Common myeloid progenitor, CD34-positive (primary cell): ENCODE results near the gene AGBL4.
"Not testable (repeated sequence)": the region's sequence is repeated elsewhere in the genome, so short reads cannot be mapped to it uniquely, and the experiment has no call there.

ENCODE experiments used
- CTCF ChIA-PET: fragments of 350-600 bp; sonication (Branson Sonifier 250); formaldehyde crosslinking; loops from one replicate; lab custom pipeline; 2021; ENCODE audit warnings: antibody characterized with exemption; lab: Charles Lee
- POLR2A ChIA-PET: fragments of 350-600 bp; sonication (Branson Sonifier 250); formaldehyde crosslinking; loops from one replicate; lab custom pipeline; 2021; ENCODE audit warnings: antibody characterized with exemption; lab: Charles Lee
- DNase-seq, 3 donors: peaks; one replicate each; pipeline versions ENCODE4 v3.0.0 to v3.0.0-alpha.2; 2013
- H3K27ac ChIP-seq, 2 experiments: 1 replicate in 1 of 2; 2 replicates in 1 of 2; pipeline ENCODE4 v1.7.0; 2013; ENCODE audit warnings: inconsistent platforms in 2 of 2, low read length in 2 of 2, mild to moderate bottlenecking in 2 of 2, low read depth in 1 of 2, moderate library complexity in 1 of 2; ENCODE audit not compliant: severe bottlenecking in 2 of 2, insufficient read depth in 1 of 2, poor library complexity in 1 of 2
- H3K27me3 ChIP-seq, 5 experiments: replicated peaks in 2 of 5; 1 replicate in 3 of 5; 2 replicates in 2 of 5; pipeline versions ENCODE4 v1.6.1 to v1.7.0; 2013; ENCODE audit warnings: low read length in 4 of 5, mild to moderate bottlenecking in 2 of 5, moderate library complexity in 2 of 5, inconsistent platforms in 1 of 5; ENCODE audit not compliant: insufficient read depth in 5 of 5, control insufficient read depth in 4 of 5
- H3K36me3 ChIP-seq, 4 experiments: 1 replicate in 2 of 4; 2 replicates in 2 of 4; pipeline versions ENCODE4 v1.6.1 to v1.7.0; 2013; ENCODE audit warnings: low read length in 3 of 4, control low read depth in 1 of 4, mild to moderate bottlenecking in 1 of 4; ENCODE audit not compliant: control insufficient read depth in 4 of 4, insufficient read depth in 4 of 4
- H3K4me1 ChIP-seq, 4 experiments: 1 replicate in 3 of 4; 2 replicates in 1 of 4; pipeline versions ENCODE4 v1.6.1 to v1.7.1; 2013; ENCODE audit warnings: low read length in 3 of 4, mild to moderate bottlenecking in 3 of 4, control low read depth in 1 of 4, inconsistent platforms in 1 of 4, moderate library complexity in 1 of 4; ENCODE audit not compliant: control insufficient read depth in 4 of 4, insufficient read depth in 4 of 4; ENCODE audit errors: control extremely low read depth in 1 of 4
- H3K4me3 ChIP-seq, 7 experiments: 1 replicate in 4 of 7; 2 replicates in 3 of 7; pipeline versions ENCODE4 v1.5.1 to v1.7.0; 2013; ENCODE audit warnings: mild to moderate bottlenecking in 7 of 7, low read length in 6 of 7, moderate library complexity in 6 of 7, inconsistent platforms in 2 of 7, low read depth in 2 of 7, control low read depth in 1 of 7; ENCODE audit not compliant: insufficient read depth in 4 of 7, control insufficient read depth in 1 of 7; ENCODE audit errors: extremely low read depth in 1 of 7
- H3K9me3 ChIP-seq, 5 experiments: 1 replicate in 4 of 5; 2 replicates in 1 of 5; pipeline versions ENCODE4 v1.6.1 to v1.7.1; 2013; ENCODE audit warnings: low read length in 4 of 5, mild to moderate bottlenecking in 2 of 5, inconsistent platforms in 1 of 5, low read depth in 1 of 5, moderate library complexity in 1 of 5; ENCODE audit not compliant: control insufficient read depth in 4 of 5, insufficient read depth in 2 of 5; ENCODE audit errors: control extremely low read depth in 1 of 5
- WGBS: methylation state at CpG from one replicate; pipeline ENCODE4 v1.1.5; 2013; ENCODE audit not compliant: insufficient coverage; 5-methylcytosine and 5-hydroxymethylcytosine counted together

Gene AGBL4

DNA sequence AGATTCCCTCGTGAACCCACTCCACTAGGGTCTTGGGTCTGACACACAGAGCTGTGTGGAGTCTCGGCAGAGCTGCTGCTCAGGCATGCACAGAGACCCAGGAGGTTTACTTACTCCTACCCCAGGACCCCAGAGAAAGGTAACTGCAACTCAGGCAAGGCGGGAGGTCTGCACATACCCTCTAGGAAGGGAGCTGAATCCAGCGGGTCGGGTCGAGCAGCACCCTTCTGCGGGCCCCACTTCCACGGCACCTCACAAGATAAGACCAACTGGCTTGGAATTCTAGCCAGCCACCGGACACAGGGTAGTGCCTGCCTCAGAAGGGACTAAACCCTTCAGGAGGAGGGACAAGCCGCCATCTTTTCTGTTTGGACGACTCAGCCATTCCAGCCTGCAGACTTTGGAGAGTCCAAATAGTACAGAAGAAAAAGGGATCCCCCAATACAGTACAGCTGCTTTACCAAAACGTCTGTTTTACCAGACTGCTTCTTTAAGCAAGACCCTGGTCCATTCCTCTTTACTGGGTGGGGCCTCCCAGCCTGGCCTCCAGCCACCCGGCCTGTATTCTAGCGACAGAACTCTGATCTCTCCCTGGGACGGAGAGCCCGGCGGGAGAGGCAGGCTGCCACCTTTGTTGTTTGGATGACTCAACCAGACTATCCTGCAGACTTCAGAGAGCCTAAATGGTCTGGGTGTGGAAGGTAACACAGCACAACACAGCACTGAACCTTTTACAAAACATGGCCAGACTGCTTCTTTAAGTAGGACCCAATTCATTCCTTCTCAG is 692.5 kb downstream of the AGBL4 start:
- no peak for DNase-seq
- no peaks in the 10 kb centered on the region for H3K4me1 ChIP-seq
- H3K27me3 ChIP-seq = no peaks in the 10 kb centered on the region
- no peak overlapping the region for H3K4me3 ChIP-seq
- ChIA-PET POLR2A (no interaction called here), CTCF (no interaction called here)
- H3K36me3 ChIP-seq = no peaks in the 10 kb centered on the region
- H3K9me3 ChIP-seq = no peaks in the 10 kb centered on the region
- H3K27ac ChIP-seq = no peak overlapping the region
- WGBS = 95% methylated on average over 16 of the region's 17 CpGs

- no peaks in the 10 kb centered on the region for H3K36me3 ChIP-seq
- H3K9me3 ChIP-seq = no peaks in the 10 kb centered on the region
- CTCF ChIA-PET = no interaction called here
- POLR2A ChIA-PET = no interaction called here
- no peak for DNase-seq
- H3K4me1 ChIP-seq = no peaks in the 10 kb centered on the region
- H3K4me3 ChIP-seq = no peak overlapping the region
- H3K27ac ChIP-seq = no peak overlapping the region
- H3K27me3 ChIP-seq = no peaks in the 10 kb centered on the region
- 100% methylated on average over 2 of the region's 2 CpGs for WGBS
Measured at GRCh38 chr1:49323925-49324540, 699.7 kb downstream of the AGBL4 start.

GRCh38 chr1:49320493-49320892 is 703.3 kb downstream of the AGBL4 start:
- H3K4me1 ChIP-seq, H3K9me3 ChIP-seq, DNase-seq, H3K27ac ChIP-seq, H3K4me3 ChIP-seq, CTCF ChIA-PET, H3K27me3 ChIP-seq, H3K36me3 ChIP-seq, POLR2A ChIA-PET: not testable (repeated sequence)
- WGBS = no CpG with 5 or more reads among the region's 2 CpGs

DNA sequence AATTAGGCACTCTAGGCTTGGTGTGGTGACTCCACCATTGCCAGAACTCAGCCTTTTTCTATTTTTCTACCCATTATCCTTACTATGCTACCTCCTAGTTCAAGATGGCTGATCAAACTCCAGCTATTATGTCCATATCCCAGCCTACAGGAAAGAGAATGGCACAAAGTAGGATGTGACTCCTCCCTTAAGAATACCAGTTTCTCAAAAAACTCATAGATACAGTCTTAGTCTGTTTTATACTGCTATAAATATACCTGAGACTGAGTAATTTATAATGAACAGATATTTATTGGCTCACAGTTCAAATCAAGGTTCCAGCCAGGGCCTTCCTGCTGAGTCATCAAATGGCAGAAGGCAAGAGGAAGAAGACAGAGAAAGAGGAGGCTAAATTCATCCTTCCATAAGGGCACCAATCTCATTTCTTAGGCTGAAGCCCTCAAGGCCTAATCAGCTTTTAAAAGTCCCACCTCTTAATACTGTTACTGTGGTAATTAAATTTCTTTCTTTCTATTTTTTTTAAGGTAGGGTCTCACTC is 704.3 kb downstream of the AGBL4 start:
- Histone ChIP-seq H3K4me3 (no peak overlapping the region), H3K9me3 (no peaks in the 10 kb centered on the region), H3K4me1 (no peaks in the 10 kb centered on the region), H3K27ac (no peak overlapping the region), H3K27me3 (no peaks in the 10 kb centered on the region), H3K36me3 (no peaks in the 10 kb centered on the region)
- ChIA-PET POLR2A (no interaction called here), CTCF (interaction anchor here (0.9 kb wide), 1 partner anchor 752 kb away, joined by 3 read pairs; no protein-coding TSS in a partner anchor)
- no peak for DNase-seq

DNA sequence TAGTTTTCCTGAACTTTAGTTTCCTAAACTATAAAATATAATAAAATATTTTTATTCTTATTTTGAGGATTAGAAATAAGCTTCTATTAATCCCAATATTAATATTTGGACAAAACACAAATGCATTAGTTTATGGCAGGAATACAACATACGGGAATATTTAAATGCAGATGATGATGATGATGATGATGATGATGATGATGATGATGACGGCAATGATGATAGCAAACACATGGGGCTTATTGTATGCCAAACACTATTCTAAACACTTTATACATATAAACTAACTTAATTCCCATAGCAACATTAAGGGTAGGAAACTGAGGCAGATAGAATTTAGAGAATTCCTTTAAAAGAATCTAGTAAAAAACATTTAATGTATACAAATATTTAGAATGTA is 705.5 kb downstream of the AGBL4 start:
- no peaks in the 10 kb centered on the region for H3K9me3 ChIP-seq
- no peaks in the 10 kb centered on the region for H3K4me1 ChIP-seq
- no peaks in the 10 kb centered on the region for H3K27me3 ChIP-seq
- H3K4me3 ChIP-seq = no peak overlapping the region
- ChIA-PET CTCF (interaction anchor here (0.9 kb wide), 1 partner anchor 9 kb away, joined by 3 read pairs; no protein-coding TSS in a partner anchor), POLR2A (no interaction called here)
- no CpG with 5 or more reads among the region's 2 CpGs for WGBS
- no peak for DNase-seq
- no peak overlapping the region for H3K27ac ChIP-seq
- no peaks in the 10 kb centered on the region for H3K36me3 ChIP-seq

DNA sequence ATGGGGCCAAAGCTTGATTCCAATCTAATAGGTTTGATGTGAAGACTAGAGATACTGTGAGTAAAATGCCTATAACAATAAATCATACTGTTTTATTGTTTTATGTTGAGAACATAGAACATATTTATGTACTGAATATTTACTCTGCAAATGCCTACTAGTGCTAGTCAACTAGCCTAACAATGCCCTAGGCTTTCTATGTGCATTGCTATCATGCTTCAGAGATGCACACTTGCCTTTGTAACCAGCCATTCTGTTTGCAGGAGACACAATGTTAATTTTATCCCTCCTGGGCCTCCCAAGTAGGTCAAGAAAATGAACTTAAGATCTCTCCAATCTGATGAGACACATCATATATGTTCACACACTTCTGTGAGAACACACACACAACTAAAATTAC is 716.3 kb downstream of the AGBL4 start:
- DNase-seq = no peak
- peaks cover 0 to 2% (median 0%) of the 10 kb centered on the region in 5 experiments for H3K9me3 ChIP-seq
- no peak overlapping the region for H3K4me3 ChIP-seq
- no peaks in the 10 kb centered on the region for H3K4me1 ChIP-seq
- ChIA-PET CTCF (no interaction called here), POLR2A (no interaction called here)
- H3K27ac ChIP-seq = no peak overlapping the region
- H3K36me3 ChIP-seq = no peaks in the 10 kb centered on the region
- H3K27me3 ChIP-seq = no peaks in the 10 kb centered on the region

GRCh38 chr1:49306507-49307070 is 717.2 kb downstream of the AGBL4 start:
- WGBS = 100% methylated on average over 1 of the region's 1 CpG

More at GRCh38 chr1:49306507-49307070, 717.2 kb downstream of the AGBL4 start:
- no peaks in the 10 kb centered on the region for H3K4me1 ChIP-seq
- H3K36me3 ChIP-seq = no peaks in the 10 kb centered on the region
- H3K9me3 ChIP-seq = peaks cover 0 to 2% (median 0%) of the 10 kb centered on the region in 5 experiments
- no peak overlapping the region for H3K4me3 ChIP-seq
- no peaks in the 10 kb centered on the region for H3K27me3 ChIP-seq
- ChIA-PET CTCF (no interaction called here), POLR2A (no interaction called here)
- DNase-seq = no peak
- H3K27ac ChIP-seq = no peak overlapping the region
